OCI-LY7 (cell line): ENCODE measurements around the gene ASB10. TPM values are rescaled to one million over a fixed set of nuclear protein-coding genes. Genes with fewer than 3 reads are reported as not detected.

Source experiments
- Bru-seq: library from RNA; stranded (reverse); fragments of 400-500 nt; gene quantifications from one replicate; lab custom pipeline; 2021; lab: Mats Ljungman, UMichigan
- BruChase-seq, 2 experiments: library from RNA; stranded (reverse); fragments of 400-500 nt; gene quantifications; one replicate each; lab custom pipeline; 2021; lab: Mats Ljungman, UMichigan
- BruUV-seq: library from RNA; stranded (reverse); fragments of 400-500 nt; replicated peaks from 2 replicates; lab custom pipeline; 2021; lab: Mats Ljungman, UMichigan
- CTCF ChIA-PET: fragments of 300-600 bp; sonication (Branson Sonifier 250); formaldehyde crosslinking; loops from one replicate; lab custom pipeline; 2022; ENCODE audit warnings: antibody characterized with exemption; ENCODE audit not compliant: unreplicated experiment; lab: Charles Lee
- POLR2A ChIA-PET: fragments of 300-600 bp; sonication (Branson Sonifier 250); formaldehyde crosslinking; loops from one replicate; lab custom pipeline; 2022; ENCODE audit warnings: antibody characterized with exemption; lab: Charles Lee
- DNase-seq: peaks from one replicate; pipeline ENCODE4 v3.0.0-alpha.2; 2015; ENCODE audit warnings: low spot score
- H2AFZ ChIP-seq: fragments of 200-600 bp; sonication (generic), shearing (Covaris generic); 2 replicates; pipeline ENCODE4 v1.6.1; 2014; ENCODE audit warnings: mild to moderate bottlenecking, antibody characterized with exemption, low read length, moderate library complexity
- H3K27ac ChIP-seq: fragments of 200-600 bp; sonication (generic); 2 replicates; pipeline ENCODE4 v1.5.1; 2014; ENCODE audit warnings: mixed run types, low read depth, mild to moderate bottlenecking, moderate library complexity, low read length, inconsistent platforms; ENCODE audit not compliant: poor library complexity, severe bottlenecking
- H3K36me3 ChIP-seq: fragments of 200-600 bp; sonication (generic); 2 replicates; pipeline ENCODE4 v1.6.1; 2014; ENCODE audit warnings: mild to moderate bottlenecking, antibody characterized with exemption, low read length, moderate library complexity, mixed read lengths; ENCODE audit not compliant: insufficient read depth
- H3K4me1 ChIP-seq: fragments of 200-600 bp; sonication (generic); 2 replicates; pipeline ENCODE4 v1.5.1; 2014; ENCODE audit warnings: mild to moderate bottlenecking, low read length; ENCODE audit not compliant: insufficient read depth, poor library complexity, severe bottlenecking
- H3K4me2 ChIP-seq: fragments of 200-600 bp; sonication (generic); 2 replicates; pipeline ENCODE4 v1.6.1; 2014; ENCODE audit warnings: mild to moderate bottlenecking, low read length
- H3K4me3 ChIP-seq: fragments of 200-600 bp; sonication (generic); 2 replicates; pipeline ENCODE4 v1.5.1; 2014; ENCODE audit warnings: mild to moderate bottlenecking, low read depth, low read length; ENCODE audit not compliant: poor library complexity, severe bottlenecking
- H3K79me2 ChIP-seq: fragments of 200-600 bp; sonication (generic); 2 replicates; pipeline ENCODE4 v1.6.1; 2016; ENCODE audit warnings: low read depth, mild to moderate bottlenecking, low read length, moderate library complexity, mixed read lengths; ENCODE audit not compliant: insufficient read depth
- H3K9me2 ChIP-seq: fragments of 200-600 bp; sonication (generic); 2 replicates; pipeline ENCODE4 v1.6.1; 2016; ENCODE audit warnings: mild to moderate bottlenecking, low read length, mixed read lengths; ENCODE audit not compliant: insufficient read depth
- H3K9me3 ChIP-seq: fragments of 200-600 bp; sonication (generic); 2 replicates; pipeline ENCODE4 v1.6.1; 2014; ENCODE audit warnings: mild to moderate bottlenecking, mixed run types, low read length, mixed read lengths
- H4K20me1 ChIP-seq: fragments of 200-600 bp; sonication (generic); 2 replicates; pipeline ENCODE4 v1.6.1; 2014; ENCODE audit warnings: mild to moderate bottlenecking, antibody characterized with exemption, low read length, moderate library complexity, mixed read lengths; ENCODE audit not compliant: insufficient read depth
- EZH2phosphoT487 ChIP-seq: fragments of 200-600 bp; sonication (generic); IDR thresholded peaks from 2 replicates; pipeline ENCODE4 v1.6.1; 2018; ENCODE audit warnings: low read depth, borderline replicate concordance, mild to moderate bottlenecking, mixed run types, antibody characterized with exemption, low read length, moderate library complexity, mixed read lengths
- intact Hi-C: fragments of 100-400 bp; cut with micrococcal nuclease; formaldehyde crosslinking; loops from one replicate; pipeline ENCODE4 v1.10.0; 2022; ENCODE audit not compliant: unreplicated experiment
- long read RNA-seq: library from polyadenylated mRNA; stranded (forward); transcript quantifications from one replicate; pipeline ENCODE4 v2.0.0, GENCODE V29; 2022
- total RNA-seq, 2 experiments: library from RNA; depleted of rRNA in 1 of 2; stranded (reverse); fragments of >200 nt in 1 of 2; shearing (Covaris generic) in 1 of 2; gene quantifications; 2 replicates each; pipeline ENCODE4 v1.2.3, GENCODE V29; 2014 to 2022
- TF ChIP-seq, protein P1 (sequence below): fragments of 200-600 bp; sonication (generic); conservative IDR thresholded peaks from 2 replicates; pipeline ENCODE4 v1.5.1; 2014; ENCODE audit warnings: mild to moderate bottlenecking, antibody characterized with exemption, low read length, moderate library complexity, mixed read lengths

Gene ASB10, protein sequence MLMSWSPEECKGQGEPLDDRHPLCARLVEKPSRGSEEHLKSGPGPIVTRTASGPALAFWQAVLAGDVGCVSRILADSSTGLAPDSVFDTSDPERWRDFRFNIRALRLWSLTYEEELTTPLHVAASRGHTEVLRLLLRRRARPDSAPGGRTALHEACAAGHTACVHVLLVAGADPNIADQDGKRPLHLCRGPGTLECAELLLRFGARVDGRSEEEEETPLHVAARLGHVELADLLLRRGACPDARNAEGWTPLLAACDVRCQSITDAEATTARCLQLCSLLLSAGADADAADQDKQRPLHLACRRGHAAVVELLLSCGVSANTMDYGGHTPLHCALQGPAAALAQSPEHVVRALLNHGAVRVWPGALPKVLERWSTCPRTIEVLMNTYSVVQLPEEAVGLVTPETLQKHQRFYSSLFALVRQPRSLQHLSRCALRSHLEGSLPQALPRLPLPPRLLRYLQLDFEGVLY
- total RNA-seq (2014; rRNA removed; shearing (Covaris generic)) (not detected in 2 replicates), total RNA-seq (2022) (not detected in 2 replicates), Bru-seq, nascent RNA (not detected), BruChase-seq, experiment 1, labeled RNA remaining after a 6-hour chase (not detected), BruChase-seq, experiment 2, labeled RNA remaining after a 2-hour chase (not detected)
- long read RNA-seq: 0 reads

DNA sequence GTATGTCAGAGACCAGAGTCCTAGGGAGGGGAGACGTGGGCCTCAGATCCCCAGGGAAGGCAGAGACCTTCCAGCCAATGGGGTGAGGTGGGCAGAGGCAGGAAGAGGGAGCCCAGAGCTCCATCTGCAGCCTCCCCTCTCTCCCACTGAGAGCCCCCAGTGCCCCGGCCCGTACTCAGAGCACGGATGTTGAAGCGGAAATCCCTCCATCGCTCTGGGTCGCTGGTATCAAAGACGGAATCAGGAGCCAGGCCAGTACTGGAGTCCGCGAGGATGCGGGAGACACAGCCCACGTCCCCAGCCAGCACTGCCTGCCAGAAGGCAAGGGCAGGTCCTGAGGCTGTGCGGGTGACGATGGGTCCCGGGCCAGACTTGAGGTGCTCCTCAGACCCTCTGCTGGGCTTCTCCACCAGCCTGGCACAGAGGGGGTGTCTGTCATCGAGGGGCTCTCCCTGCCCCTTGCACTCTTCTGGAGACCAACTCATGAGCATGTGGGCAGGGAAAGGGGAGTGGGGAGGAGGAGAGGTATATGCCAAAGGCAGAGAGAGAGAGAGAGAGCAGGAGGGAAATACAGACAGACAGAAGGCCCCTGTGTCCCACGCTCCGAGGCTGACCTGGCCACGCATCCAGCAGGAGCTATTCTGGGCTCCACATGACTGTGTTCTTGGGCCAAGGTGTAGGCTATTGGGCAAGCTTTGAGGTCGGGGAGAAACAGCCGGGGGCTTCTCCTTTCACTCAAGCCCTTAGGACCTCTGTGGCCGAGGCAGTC is at the start of gene ASB10:
Gene ASB10 (minus strand): TSS at position 611 of the 769 bp plus-strand sequence. CDS start 120 bp downstream, at position 491.
- H3K4me2 ChIP-seq: peak within 1 kb of the TSS; percentile 24; the same call in 1 of the 2 replicates
- no peaks in the 10 kb centered on the region for H3K36me3 ChIP-seq
- H3K4me1 ChIP-seq: peaks cover 7% of the 10 kb centered on the region
- DNase-seq: no peak
- H3K9me3 ChIP-seq: no peaks in the 10 kb centered on the region
- TF ChIP-seq, protein P1, sequence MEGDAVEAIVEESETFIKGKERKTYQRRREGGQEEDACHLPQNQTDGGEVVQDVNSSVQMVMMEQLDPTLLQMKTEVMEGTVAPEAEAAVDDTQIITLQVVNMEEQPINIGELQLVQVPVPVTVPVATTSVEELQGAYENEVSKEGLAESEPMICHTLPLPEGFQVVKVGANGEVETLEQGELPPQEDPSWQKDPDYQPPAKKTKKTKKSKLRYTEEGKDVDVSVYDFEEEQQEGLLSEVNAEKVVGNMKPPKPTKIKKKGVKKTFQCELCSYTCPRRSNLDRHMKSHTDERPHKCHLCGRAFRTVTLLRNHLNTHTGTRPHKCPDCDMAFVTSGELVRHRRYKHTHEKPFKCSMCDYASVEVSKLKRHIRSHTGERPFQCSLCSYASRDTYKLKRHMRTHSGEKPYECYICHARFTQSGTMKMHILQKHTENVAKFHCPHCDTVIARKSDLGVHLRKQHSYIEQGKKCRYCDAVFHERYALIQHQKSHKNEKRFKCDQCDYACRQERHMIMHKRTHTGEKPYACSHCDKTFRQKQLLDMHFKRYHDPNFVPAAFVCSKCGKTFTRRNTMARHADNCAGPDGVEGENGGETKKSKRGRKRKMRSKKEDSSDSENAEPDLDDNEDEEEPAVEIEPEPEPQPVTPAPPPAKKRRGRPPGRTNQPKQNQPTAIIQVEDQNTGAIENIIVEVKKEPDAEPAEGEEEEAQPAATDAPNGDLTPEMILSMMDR: no peak
- TF ChIP-seq EZH2phosphoT487: no peak
- no peak within 1 kb of the TSS for H3K4me3 ChIP-seq
- intact Hi-C loops: no loop called here
- POLR2A ChIA-PET: no interaction called here
- no peaks in the 10 kb centered on the region for H3K9me2 ChIP-seq
- BruUV-seq: no TSS peak
- H2AFZ ChIP-seq: no peak within 1 kb of the TSS
- no peaks in the 10 kb centered on the region for H3K79me2 ChIP-seq
- H4K20me1 ChIP-seq: no peaks in the 10 kb centered on the region
- H3K27ac ChIP-seq: no peak within 1 kb of the TSS
- CTCF ChIA-PET: no interaction called here

GRCh38 chr7:151236406-151236805 is 49.4 kb upstream of the ASB10 start:
- peaks cover 14% of the 10 kb centered on the region; the same call in 1 of the 2 replicates for H3K79me2 ChIP-seq
- ChIA-PET CTCF (interaction anchor here (1.2 kb wide), 1 partner anchor 9 kb away, joined by 6 read pairs; no protein-coding TSS in a partner anchor), POLR2A (interaction anchor here (2.0 kb wide), 1 partner anchor 9 kb away, joined by 14 read pairs; the partner anchor contains the start of gene ABCF2)
- H3K36me3 ChIP-seq: peaks cover 23% of the 10 kb centered on the region; the same call in 1 of the 2 replicates
- BruUV-seq: no TSS peak
- no peaks in the 10 kb centered on the region; the same call in 1 of the 2 replicates for H4K20me1 ChIP-seq
- H3K9me3 ChIP-seq: no peaks in the 10 kb centered on the region
- peaks cover 29% of the 10 kb centered on the region for H3K4me1 ChIP-seq
- H3K9me2 ChIP-seq: no peaks in the 10 kb centered on the region
- H3K4me3 ChIP-seq: no peak overlapping the region
- TF ChIP-seq, protein P1: no peak
- TF ChIP-seq EZH2phosphoT487: no peak
- no peak overlapping the region for H3K4me2 ChIP-seq
- H2AFZ ChIP-seq: no peak overlapping the region
- H3K27ac ChIP-seq: no peak overlapping the region
- intact Hi-C loops: loop anchor here (10.0 kb wide), 1 partner anchor 1612 kb away; no protein-coding TSS in a partner anchor
- no peak for DNase-seq
